K562 treated with DMSO at 1 percent for 24 hours (cell line): Measurements from ENCODE around the gene ATP5F1E. TPM values are rescaled to one million over a fixed set of nuclear protein-coding genes. Genes with fewer than 3 reads are reported as not detected.

ENCODE experiments used
- total RNA-seq: library from RNA; unstranded; fragments of 300-600 nt; gene quantifications from 2 replicates; pipeline ENCODE4 v1.2.3, GENCODE V29; 2022; ENCODE audit warnings: low read depth; ENCODE audit not compliant: insufficient read depth

The ATP5F1E gene
- 18.9 and 21.6 TPM in 2 replicates for total RNA-seq

DNA sequence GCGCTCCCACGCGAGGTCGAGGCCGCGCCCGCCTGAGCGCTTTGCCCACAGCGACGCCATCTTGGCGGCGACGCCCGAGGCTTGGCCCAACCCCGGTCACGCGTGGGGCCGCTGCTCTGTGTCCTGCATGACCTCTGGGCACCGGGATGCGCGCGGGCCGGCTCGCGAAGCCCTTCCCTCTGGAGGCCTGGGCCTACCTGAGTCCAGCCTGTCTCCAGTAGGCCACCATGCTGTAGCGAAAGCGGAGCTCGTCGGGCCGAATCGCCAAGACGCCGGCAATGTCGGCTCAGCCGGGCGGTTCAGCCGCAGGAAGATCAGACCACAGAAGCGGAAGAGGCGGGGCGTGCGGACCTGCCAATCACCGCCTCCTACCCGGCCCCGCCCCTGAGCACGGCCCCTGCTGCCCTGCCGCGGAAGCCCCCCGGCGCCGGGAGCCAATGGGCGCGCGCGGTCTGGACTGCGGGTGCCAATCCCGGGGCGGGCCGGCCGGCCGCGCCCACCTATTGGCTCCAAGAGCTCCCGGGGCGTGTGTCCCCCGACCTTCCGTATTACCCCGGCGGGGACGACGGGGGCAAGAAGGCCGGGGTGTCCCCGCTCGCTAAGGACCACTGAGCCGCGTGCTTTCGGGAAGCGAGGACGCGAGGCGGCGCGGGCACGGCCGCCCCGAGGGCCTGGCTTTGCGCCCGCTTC lies at the start of gene ATP5F1E:
ATP5F1E (minus strand) TSS at position 313 of the 690 bp plus-strand sequence; CDS start at position 229, 84 bp downstream.

DNA sequence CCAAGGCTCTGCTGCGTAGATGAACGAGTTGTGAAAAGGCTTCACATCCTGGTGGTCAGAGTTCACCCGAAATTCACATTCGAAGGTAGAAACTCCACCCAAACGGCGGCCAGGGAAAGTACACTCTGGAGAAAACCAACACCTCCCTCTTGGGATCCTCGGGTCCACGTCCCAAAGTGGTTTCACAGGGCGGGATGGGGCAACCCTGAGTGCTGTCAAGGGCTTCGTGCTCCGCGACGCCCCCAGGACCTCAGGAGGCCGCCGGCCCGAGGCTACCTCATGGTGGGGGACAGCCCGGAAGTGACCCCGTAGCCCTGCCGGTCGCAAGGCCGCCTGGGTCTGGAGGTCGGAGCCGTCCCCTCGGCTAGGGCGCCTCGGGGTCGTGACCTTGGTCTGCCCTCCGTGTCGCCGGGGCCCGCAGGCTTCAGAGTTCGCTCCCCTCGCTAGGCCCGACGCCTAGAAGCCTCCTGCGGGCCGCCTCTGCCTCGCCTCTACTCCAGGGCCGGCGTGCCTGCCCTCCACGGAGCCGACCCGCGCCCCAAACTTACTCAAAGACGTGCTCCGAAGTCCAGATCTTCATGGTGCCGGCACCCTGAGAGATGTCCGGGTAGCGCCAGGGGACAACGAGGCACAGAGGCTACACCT lies 10.1 kb upstream of the ATP5F1E start, which contains the start of gene PRELID3B:
PRELID3B (minus strand) TSS at position 636 of the 645 bp plus-strand sequence; CDS start at position 580, 56 bp downstream.

DNA sequence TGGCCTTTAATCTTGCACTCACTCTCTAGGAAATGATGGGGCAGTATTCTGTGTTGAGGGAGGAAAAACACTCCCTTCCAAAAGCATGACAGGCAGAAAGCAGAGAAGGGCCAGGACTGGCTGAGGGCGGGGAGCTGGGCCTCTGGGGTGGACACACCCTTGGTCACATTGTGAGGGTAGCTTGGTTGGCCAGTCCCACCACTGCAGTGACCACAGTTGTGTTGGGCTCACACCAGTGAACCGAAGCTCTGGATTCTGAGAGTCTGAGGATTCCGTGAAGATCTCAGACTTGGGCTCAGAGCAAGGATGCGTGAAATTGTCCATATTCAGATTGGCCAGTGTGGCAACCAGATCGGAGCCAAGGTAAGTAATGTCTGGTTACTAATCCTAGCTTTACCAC lies 12.9 kb downstream of the ATP5F1E start, which contains the start of gene TUBB1:
TUBB1 (plus strand) TSS at position 213 of the 400 bp plus-strand sequence; CDS start at position 307, 94 bp downstream.

DNA sequence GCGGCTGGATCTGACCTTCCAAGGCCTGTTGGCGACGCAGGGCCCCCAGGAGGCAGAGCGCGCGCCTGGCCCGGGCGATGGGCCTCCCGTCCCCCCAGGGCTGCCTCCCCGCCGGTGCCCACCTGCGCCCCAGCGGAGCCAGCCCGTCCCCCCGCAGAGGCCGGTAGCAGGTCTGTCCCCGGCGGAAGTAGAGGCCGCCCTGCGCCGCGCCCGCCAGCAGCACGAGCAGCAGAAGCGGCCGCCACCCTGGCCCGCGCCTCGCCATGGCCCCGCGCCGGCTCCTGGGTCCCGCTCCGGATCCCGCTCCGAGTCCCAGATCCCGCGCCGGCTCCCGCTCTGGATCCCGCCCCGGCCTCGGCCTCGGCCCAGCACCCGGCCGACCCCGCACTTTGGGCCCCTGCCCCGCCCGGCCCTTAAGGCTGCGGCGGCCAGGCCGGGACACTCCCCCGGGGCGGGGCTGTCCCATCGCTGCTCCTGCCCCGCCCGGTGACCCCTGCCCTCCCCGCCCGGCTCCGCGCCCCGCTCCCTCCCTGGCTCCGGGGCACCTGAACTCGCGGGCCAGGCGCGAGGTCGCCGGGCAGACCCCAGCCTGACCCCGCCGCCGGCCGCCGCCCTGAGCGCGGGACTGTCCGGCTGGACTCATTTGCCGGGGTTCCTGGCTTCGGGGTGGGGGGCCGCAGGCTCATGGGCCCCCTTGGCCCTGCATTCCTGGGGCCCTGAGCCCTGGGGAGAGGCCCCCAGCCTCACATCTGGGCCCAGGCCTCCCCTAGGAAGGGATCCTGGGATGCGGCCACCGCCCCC lies 25.1 kb downstream of the ATP5F1E start, which contains the start of gene CTSZ:
CTSZ (minus strand) TSS at position 391 of the 801 bp plus-strand sequence; CDS start at position 265, 126 bp downstream.

GRCh38 chr20:58980711-58981627 lies 51.2 kb downstream of the ATP5F1E start, which contains the start of gene NELFCD:
NELFCD (plus strand) TSS chr20:58981256; CDS start chr20:58981310, 54 bp downstream.

Other genes starting within 250 kb of the ATP5F1E start
- 0.66 and 0.89 TPM in 2 replicates for gene GNAS-AS1, start 181.4 kb downstream of the ATP5F1E start, total RNA-seq
- 658 and 711 TPM in 2 replicates for gene GNAS, start 179.6 kb downstream of the ATP5F1E start, total RNA-seq
- gene NELFCD, start 51.1 kb downstream of the ATP5F1E start, total RNA-seq: 65.6 and 67.4 TPM in 2 replicates
- gene CTSZ, start 25.1 kb downstream of the ATP5F1E start, total RNA-seq: 128 and 138 TPM in 2 replicates
- gene TUBB1, start 12.9 kb downstream of the ATP5F1E start, total RNA-seq: 0.36 TPM in 1 of 2 replicates, not detected in the other
- 24.0 and 24.7 TPM in 2 replicates for gene PRELID3B, start 10.5 kb upstream of the ATP5F1E start, total RNA-seq
- gene ZNF831, start 131.5 kb upstream of the ATP5F1E start, total RNA-seq: not detected in 2 replicates